Measurements from ENCODE around the gene TIGD4. TPM values are rescaled to one million over a fixed set of nuclear protein-coding genes. Genes with fewer than 3 reads are reported as not detected.

Gene TIGD4
- total RNA-seq, 1 experiment from 2014 or later = 2.3 TPM

- DNase-seq (ENCODE audit: extremely low read depth, low read depth) = no peak
Measured at GRCh38 chr4:152728343-152728742, 51.2 kb downstream of the TIGD4 start.

- no peak for DNase-seq (ENCODE audit: extremely low read depth, low read depth)
Measured at GRCh38 chr4:152727784-152728183, 51.7 kb downstream of the TIGD4 start.

GRCh38 chr4:152724494-152724893 lies 55.0 kb downstream of the TIGD4 start:
- DNase-seq (ENCODE audit: extremely low read depth, low read depth) = no peak

GRCh38 chr4:152723236-152723635 lies 56.3 kb downstream of the TIGD4 start:
- no peak for DNase-seq (ENCODE audit: extremely low read depth, low read depth)

- DNase-seq (ENCODE audit: extremely low read depth, low read depth) = no peak
Measured at GRCh38 chr4:152719801-152720556, 59.6 kb downstream of the TIGD4 start.

Other genes with a start within 250 kb of the TIGD4 start
- gene FBXW7, start 243.6 kb downstream of the TIGD4 start, total RNA-seq (2014; rRNA removed; shearing (Covaris generic)) = 16.4 and 27.2 TPM in 2 replicates
- 3.5 and 4.2 TPM in 2 replicates for gene TMEM154, start 99.7 kb downstream of the TIGD4 start, total RNA-seq (2014; rRNA removed; shearing (Covaris generic))
- gene ARFIP1, start 224 bp upstream of the TIGD4 start, total RNA-seq (2014; rRNA removed; shearing (Covaris generic)) = 43.6 and 47.9 TPM in 2 replicates
- 3.3 and 3.8 TPM in 2 replicates for gene FHDC1, start 156.6 kb upstream of the TIGD4 start, total RNA-seq (2014; rRNA removed; shearing (Covaris generic))

All from NCI-H460 (cell line).